Breast epithelium (tissue), 4 donors: ENCODE measurements around the gene BSN. TPM values are rescaled to one million over a fixed set of nuclear protein-coding genes. Genes with fewer than 3 reads are reported as not detected.

Experiments used
- DNase-seq, 2 donors: peaks; one replicate each; pipeline ENCODE4 v3.0.0-alpha.2; 2019; ENCODE audit warnings: low spot score in 2 of 2
- H3K27ac ChIP-seq, 2 donors: fragments of 200-600 bp; sonication (generic) in 1 of 2; one replicate each; pipeline ENCODE4 v1.5.1; 2016 to 2019; ENCODE audit warnings: mild to moderate bottlenecking in 1 of 2
- H3K27me3 ChIP-seq, 2 donors: fragments of 200-600 bp; sonication (generic) in 1 of 2; one replicate each; pipeline versions ENCODE4 v1.5.1 to v1.6.0; 2017 to 2019; ENCODE audit warnings: control low read depth in 1 of 2, mild to moderate bottlenecking in 1 of 2
- H3K36me3 ChIP-seq: fragments of 200-600 bp; one replicate; pipeline ENCODE4 v1.5.1; 2019
- H3K4me1 ChIP-seq, 2 donors: fragments of 200-600 bp; sonication (generic); one replicate each; pipeline ENCODE4 v1.5.1; 2016 to 2019; ENCODE audit warnings: control low read depth in 1 of 2
- H3K4me3 ChIP-seq, 3 donors: fragments of 200-600 bp; sonication (generic); 1 replicate in 2 of 3; 2 replicates in 1 of 3; pipeline ENCODE4 v1.5.1; 2016 to 2019; ENCODE audit warnings: mild to moderate bottlenecking in 3 of 3, moderate library complexity in 2 of 3
- H3K9me3 ChIP-seq, 2 donors: fragments of 200-600 bp; sonication (generic) in 1 of 2; one replicate each; pipeline ENCODE4 v1.5.1; 2016 to 2019; ENCODE audit warnings: control low read depth in 1 of 2
- POLR2A ChIP-seq: fragments of 450-650 bp; IDR thresholded peaks from one replicate; pipeline ENCODE4 v1.6.1; 2016; ENCODE audit warnings: antibody characterized with exemption, mild to moderate bottlenecking, moderate library complexity
- POLR2AphosphoS5 ChIP-seq, 3 donors: sonication (generic); formaldehyde crosslinking; IDR thresholded peaks; one replicate each; pipeline ENCODE4 v1.6.1; 2017; ENCODE audit warnings: antibody characterized with exemption in 3 of 3
- intact Hi-C: fragments of 100-400 bp; cut with DNase I; formaldehyde crosslinking; loops from one replicate; pipeline ENCODE4 v1.15.1; 2023; ENCODE audit warnings: low total_unique reads
- total RNA-seq, 3 donors: library from RNA; depleted of rRNA; stranded (reverse); fragments of >200 nt; gene quantifications; one replicate each; pipeline ENCODE4 v1.1.0, GENCODE V29; 2016
- TF ChIP-seq, protein P1 (sequence below), 3 donors: fragments of 450-650 bp; IDR thresholded peaks; one replicate each; pipeline ENCODE4 v1.5.1; 2016 to 2017; ENCODE audit warnings: antibody characterized with exemption in 3 of 3, mild to moderate bottlenecking in 3 of 3, moderate library complexity in 3 of 3

The BSN gene
- total RNA-seq, 3 donors from 2014 or later = 0.15 to 0.48 (median 0.33) TPM

DNA sequence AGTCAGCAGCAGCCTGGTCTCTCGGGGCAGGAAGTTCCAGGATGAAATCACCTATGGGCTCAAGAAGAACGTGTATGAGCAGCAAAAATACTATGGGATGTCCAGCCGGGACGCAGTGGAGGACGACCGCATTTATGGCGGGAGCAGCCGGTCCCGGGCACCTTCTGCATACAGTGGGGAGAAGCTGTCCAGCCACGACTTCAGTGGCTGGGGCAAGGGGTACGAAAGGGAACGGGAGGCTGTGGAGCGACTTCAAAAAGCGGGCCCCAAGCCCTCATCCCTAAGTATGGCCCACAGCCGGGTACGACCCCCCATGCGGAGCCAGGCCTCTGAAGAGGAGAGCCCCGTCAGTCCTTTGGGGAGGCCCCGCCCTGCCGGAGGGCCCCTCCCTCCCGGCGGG lies 107.7 kb downstream of the BSN start:
- Histone ChIP-seq H3K27ac (no peak overlapping the region), H3K36me3 (no peaks in the 10 kb centered on the region), H3K9me3 (no peaks in the 10 kb centered on the region), H3K27me3 (no peaks in the 10 kb centered on the region), H3K4me3 (no peak overlapping the region), H3K4me1 (peaks cover 0 to 5% of the 10 kb centered on the region in 2 donors)
- TF ChIP-seq, protein P1, sequence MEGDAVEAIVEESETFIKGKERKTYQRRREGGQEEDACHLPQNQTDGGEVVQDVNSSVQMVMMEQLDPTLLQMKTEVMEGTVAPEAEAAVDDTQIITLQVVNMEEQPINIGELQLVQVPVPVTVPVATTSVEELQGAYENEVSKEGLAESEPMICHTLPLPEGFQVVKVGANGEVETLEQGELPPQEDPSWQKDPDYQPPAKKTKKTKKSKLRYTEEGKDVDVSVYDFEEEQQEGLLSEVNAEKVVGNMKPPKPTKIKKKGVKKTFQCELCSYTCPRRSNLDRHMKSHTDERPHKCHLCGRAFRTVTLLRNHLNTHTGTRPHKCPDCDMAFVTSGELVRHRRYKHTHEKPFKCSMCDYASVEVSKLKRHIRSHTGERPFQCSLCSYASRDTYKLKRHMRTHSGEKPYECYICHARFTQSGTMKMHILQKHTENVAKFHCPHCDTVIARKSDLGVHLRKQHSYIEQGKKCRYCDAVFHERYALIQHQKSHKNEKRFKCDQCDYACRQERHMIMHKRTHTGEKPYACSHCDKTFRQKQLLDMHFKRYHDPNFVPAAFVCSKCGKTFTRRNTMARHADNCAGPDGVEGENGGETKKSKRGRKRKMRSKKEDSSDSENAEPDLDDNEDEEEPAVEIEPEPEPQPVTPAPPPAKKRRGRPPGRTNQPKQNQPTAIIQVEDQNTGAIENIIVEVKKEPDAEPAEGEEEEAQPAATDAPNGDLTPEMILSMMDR (IDR thresholded peaks at IDR 0.05) = no peak
- no peak for TF ChIP-seq POLR2AphosphoS5 (IDR thresholded peaks at IDR 0.05)
- no peak for TF ChIP-seq POLR2A
- DNase-seq = no peak
- intact Hi-C loops = no loop called here

DNA sequence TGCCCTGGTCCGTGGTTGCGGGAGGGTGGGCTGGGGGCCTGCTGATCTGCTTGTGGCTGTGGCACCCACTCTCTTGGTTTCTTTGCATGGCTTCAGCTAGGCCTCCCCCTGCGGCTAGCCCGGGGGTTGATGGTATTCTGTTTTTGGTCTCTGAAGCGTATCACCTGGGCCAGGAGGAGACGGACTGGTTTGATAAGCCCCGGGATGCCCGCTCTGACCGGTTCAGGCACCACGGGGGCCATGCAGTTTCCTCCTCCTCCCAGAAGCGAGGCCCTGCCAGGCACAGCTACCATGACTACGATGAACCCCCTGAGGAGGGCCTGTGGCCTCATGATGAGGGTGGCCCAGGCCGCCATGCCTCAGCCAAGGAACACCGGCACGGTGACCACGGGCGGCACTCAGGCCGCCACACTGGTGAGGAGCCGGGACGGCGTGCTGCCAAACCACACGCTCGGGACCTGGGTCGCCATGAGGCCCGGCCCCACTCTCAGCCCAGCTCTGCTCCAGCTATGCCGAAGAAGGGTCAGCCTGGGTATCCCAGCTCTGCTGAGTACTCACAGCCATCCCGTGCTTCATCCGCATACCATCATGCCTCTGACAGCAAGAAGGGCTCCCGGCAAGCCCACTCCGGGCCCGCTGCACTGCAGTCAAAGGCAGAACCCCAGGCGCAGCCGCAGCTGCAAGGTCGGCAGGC lies 108.6 kb downstream of the BSN start:
- TF ChIP-seq, protein P1 (IDR thresholded peaks at IDR 0.05) = no peak
- no peak for TF ChIP-seq POLR2A
- TF ChIP-seq POLR2AphosphoS5 (IDR thresholded peaks at IDR 0.05) = no peak
- no peaks in the 10 kb centered on the region for H3K27me3 ChIP-seq
- no peaks in the 10 kb centered on the region for H3K9me3 ChIP-seq
- DNase-seq = no peak
- no peaks in the 10 kb centered on the region for H3K36me3 ChIP-seq
- H3K27ac ChIP-seq = no peak overlapping the region
- peaks cover 0 to 5% of the 10 kb centered on the region in 2 donors for H3K4me1 ChIP-seq
- no peak overlapping the region for H3K4me3 ChIP-seq
- intact Hi-C loops = no loop called here

- DNase-seq = no peak
- intact Hi-C loops = no loop called here
- TF ChIP-seq POLR2AphosphoS5 (IDR thresholded peaks at IDR 0.05) = no peak
- TF ChIP-seq, protein P1 (IDR thresholded peaks at IDR 0.05) = no peak
- H3K36me3 ChIP-seq = no peaks in the 10 kb centered on the region
- no peaks in the 10 kb centered on the region for H3K9me3 ChIP-seq
- H3K27me3 ChIP-seq = no peaks in the 10 kb centered on the region
- no peak overlapping the region for H3K27ac ChIP-seq
- peaks cover 0 to 5% of the 10 kb centered on the region in 2 donors for H3K4me1 ChIP-seq
- H3K4me3 ChIP-seq = no peak overlapping the region
Measured at GRCh38 chr3:49663831-49664230, 109.6 kb downstream of the BSN start.

GRCh38 chr3:49664300-49664699 lies 110.0 kb downstream of the BSN start:
- Histone ChIP-seq H3K4me3 (no peak overlapping the region), H3K9me3 (no peaks in the 10 kb centered on the region), H3K27ac (no peak overlapping the region), H3K4me1 (peaks cover 0 to 5% of the 10 kb centered on the region in 2 donors), H3K36me3 (no peaks in the 10 kb centered on the region), H3K27me3 (no peaks in the 10 kb centered on the region)
- TF ChIP-seq POLR2A = no peak
- TF ChIP-seq POLR2AphosphoS5 (IDR thresholded peaks at IDR 0.05) = no peak
- TF ChIP-seq, protein P1 (IDR thresholded peaks at IDR 0.05) = no peak
- DNase-seq = no peak
- intact Hi-C loops = no loop called here

- H3K9me3 ChIP-seq = no peaks in the 10 kb centered on the region
- intact Hi-C loops = no loop called here
- H3K27ac ChIP-seq = peak overlapping the region; percentile 57 to 65
- no peaks in the 10 kb centered on the region for H3K27me3 ChIP-seq
- no peak overlapping the region for H3K4me3 ChIP-seq
- DNase-seq = peak in 1 of 2 donors; percentile 48
- H3K36me3 ChIP-seq = no peaks in the 10 kb centered on the region
- H3K4me1 ChIP-seq = peaks cover 0 to 5% of the 10 kb centered on the region in 2 donors
- TF ChIP-seq POLR2A = no peak
- TF ChIP-seq, protein P1 (IDR thresholded peaks at IDR 0.05) = no peak
- TF ChIP-seq POLR2AphosphoS5 (IDR thresholded peaks at IDR 0.05) = no peak
Measured at GRCh38 chr3:49665822-49666519, 111.7 kb downstream of the BSN start.
